Activated naive CD8-positive, alpha-beta T cell treated with anti-CD3 and anti-CD28 coated beads, Interleukin-2, amount 10 ng/mL, durations not matched to agents 7 days and 5 days (primary cell): Measurements from ENCODE around the gene TBC1D4. TPM values are rescaled to one million over a fixed set of nuclear protein-coding genes. Genes with fewer than 3 reads are reported as not detected.
"Not testable (repeated sequence)": the region's sequence is repeated elsewhere in the genome, so short reads cannot be mapped to it uniquely, and the experiment has no call there.

Experiments
- ATAC-seq: fragments of 150-1000 bp; cut with Tn5 transposase; one replicate; pipeline ENCODE4 v1.10.0; 2021; ENCODE audit warnings: low read depth, moderate library complexity
- POLR2A ChIA-PET: fragments of 350-600 bp; sonication (Branson Sonifier 250); formaldehyde crosslinking; loops from one replicate; lab custom pipeline; 2021; ENCODE audit warnings: antibody characterized with exemption; lab: Charles Lee
- DNase-seq: peaks from one replicate; pipeline ENCODE4 v3.0.0; 2021
- H3K27ac Mint-ChIP-seq: one replicate; pipeline ENCODE4 v1.8.0; 2022; ENCODE audit warnings: mild to moderate bottlenecking, mixed read lengths
- H3K27me3 Mint-ChIP-seq: one replicate; pipeline ENCODE4 v1.8.0; 2022; ENCODE audit warnings: mild to moderate bottlenecking, moderate library complexity, mixed read lengths
- H3K36me3 Mint-ChIP-seq: one replicate; pipeline ENCODE4 v1.8.0; 2021; ENCODE audit warnings: mild to moderate bottlenecking, mixed read lengths
- H3K4me1 Mint-ChIP-seq: one replicate; pipeline ENCODE4 v1.8.0; 2021; ENCODE audit warnings: mixed read lengths
- H3K4me3 Mint-ChIP-seq: one replicate; pipeline ENCODE4 v1.8.0; 2022; ENCODE audit warnings: mild to moderate bottlenecking, moderate library complexity, mixed read lengths
- H3K9me3 Mint-ChIP-seq: one replicate; pipeline ENCODE4 v1.8.0; 2021; ENCODE audit warnings: mixed read lengths
- total RNA-seq, 2 experiments: library from RNA; stranded (reverse); gene quantifications; one replicate each; pipeline ENCODE4 v1.2.3, GENCODE V29; 2021

Gene TBC1D4
- total RNA-seq, 2 experiments from 2014 or later, result 19.4 to 21.0 TPM

GRCh38 chr13:75294110-75294509 is 187.9 kb downstream of the TBC1D4 start:
- POLR2A ChIA-PET, result no interaction called here
- Mint-ChIP-seq H3K4me3 (no peak overlapping the region), H3K27ac (no peak overlapping the region), H3K9me3 (no peaks in the 10 kb centered on the region), H3K27me3 (no peaks in the 10 kb centered on the region), H3K36me3 (peaks cover 42% of the 10 kb centered on the region), H3K4me1 (peaks cover 10% of the 10 kb centered on the region)
- ATAC-seq (peak; percentile 42), DNase-seq (no peak)

DNA sequence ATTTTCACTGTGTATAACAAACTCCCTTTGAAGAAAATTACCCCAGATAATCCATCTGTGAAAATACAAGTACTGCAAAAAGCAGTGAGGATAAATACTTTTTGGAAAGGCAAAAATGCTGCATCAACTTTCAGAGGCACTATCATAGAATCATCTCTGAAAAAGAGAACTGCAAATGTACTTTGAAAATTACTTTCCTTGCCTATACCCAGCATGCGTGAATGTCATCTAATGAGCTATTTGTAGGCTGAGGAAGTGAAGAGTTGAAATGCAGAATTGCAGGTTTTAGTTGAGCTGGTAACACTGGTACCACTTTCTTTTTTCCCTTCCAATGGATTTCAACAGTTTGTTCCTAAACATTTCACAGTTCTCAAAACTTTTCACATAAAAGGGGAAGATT is 196.7 kb downstream of the TBC1D4 start:
- Mint-ChIP-seq H3K27me3 (no peaks in the 10 kb centered on the region), H3K27ac (no peak overlapping the region), H3K4me1 (no peaks in the 10 kb centered on the region), H3K36me3 (peaks cover 38% of the 10 kb centered on the region), H3K9me3 (peaks cover 7% of the 10 kb centered on the region), H3K4me3 (no peak overlapping the region)
- ATAC-seq (no peak), DNase-seq (no peak)
- POLR2A ChIA-PET, result no interaction called here

GRCh38 chr13:75279834-75280369 is 202.1 kb downstream of the TBC1D4 start:
- no peaks in the 10 kb centered on the region for H3K27me3 Mint-ChIP-seq
- no peak for DNase-seq
- H3K36me3 Mint-ChIP-seq, result peaks cover 13% of the 10 kb centered on the region
- peaks cover 5% of the 10 kb centered on the region for H3K9me3 Mint-ChIP-seq
- ATAC-seq, result no peak
- POLR2A ChIA-PET, result no interaction called here
- H3K27ac Mint-ChIP-seq, result no peak overlapping the region
- no peak overlapping the region for H3K4me3 Mint-ChIP-seq
- no peaks in the 10 kb centered on the region for H3K4me1 Mint-ChIP-seq

DNA sequence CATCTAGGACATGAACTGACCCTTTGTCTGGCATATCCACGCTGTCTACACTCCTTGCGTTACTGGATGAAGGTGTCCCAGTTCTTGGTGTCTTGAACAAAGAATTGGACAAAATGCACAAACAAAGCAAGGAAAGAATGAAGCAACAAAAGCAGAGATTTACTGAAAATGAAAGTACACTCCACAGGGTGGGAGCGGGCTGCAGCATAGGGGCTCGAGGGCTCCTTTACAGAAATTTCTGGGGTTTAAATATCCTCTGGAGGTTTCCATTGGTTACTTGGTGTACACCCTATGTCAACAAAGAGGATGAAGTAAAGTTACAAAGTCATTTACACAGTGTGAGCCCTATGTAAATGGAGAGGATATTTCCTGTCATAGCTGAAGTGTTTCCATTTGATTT is 208.3 kb downstream of the TBC1D4 start:
- ATAC-seq, result not testable (repeated sequence)

DNA sequence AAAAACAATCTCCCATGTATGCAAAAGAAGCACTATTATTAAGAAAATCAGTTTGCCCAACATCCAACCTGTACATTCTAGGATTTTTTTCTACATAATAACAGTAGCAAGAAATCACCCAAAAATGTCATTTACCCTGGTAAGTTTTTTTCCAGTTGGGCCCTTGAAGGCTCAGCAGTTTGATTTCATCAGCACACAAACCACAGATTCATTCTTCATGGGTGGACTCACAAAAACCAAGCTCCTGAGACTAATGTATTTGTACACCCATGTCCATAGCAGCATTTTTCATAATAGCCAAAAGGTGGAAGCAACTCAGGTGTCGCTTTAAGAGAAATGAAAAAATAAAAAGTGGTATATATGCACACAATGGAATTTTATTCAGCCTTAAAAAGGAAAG is 210.1 kb downstream of the TBC1D4 start:
- ATAC-seq, result no peak
- H3K4me1 Mint-ChIP-seq, result no peaks in the 10 kb centered on the region
- no peak overlapping the region for H3K4me3 Mint-ChIP-seq
- no peak for DNase-seq
- POLR2A ChIA-PET, result no interaction called here
- H3K27me3 Mint-ChIP-seq, result no peaks in the 10 kb centered on the region
- H3K36me3 Mint-ChIP-seq, result no peaks in the 10 kb centered on the region
- peaks cover 7% of the 10 kb centered on the region for H3K9me3 Mint-ChIP-seq
- no peak overlapping the region for H3K27ac Mint-ChIP-seq

More for the DNA sequence above, 208.3 kb downstream of the TBC1D4 start:
- H3K27ac Mint-ChIP-seq, H3K36me3 Mint-ChIP-seq, H3K4me3 Mint-ChIP-seq, POLR2A ChIA-PET, H3K27me3 Mint-ChIP-seq, H3K4me1 Mint-ChIP-seq, H3K9me3 Mint-ChIP-seq, DNase-seq: not testable (repeated sequence)

DNA sequence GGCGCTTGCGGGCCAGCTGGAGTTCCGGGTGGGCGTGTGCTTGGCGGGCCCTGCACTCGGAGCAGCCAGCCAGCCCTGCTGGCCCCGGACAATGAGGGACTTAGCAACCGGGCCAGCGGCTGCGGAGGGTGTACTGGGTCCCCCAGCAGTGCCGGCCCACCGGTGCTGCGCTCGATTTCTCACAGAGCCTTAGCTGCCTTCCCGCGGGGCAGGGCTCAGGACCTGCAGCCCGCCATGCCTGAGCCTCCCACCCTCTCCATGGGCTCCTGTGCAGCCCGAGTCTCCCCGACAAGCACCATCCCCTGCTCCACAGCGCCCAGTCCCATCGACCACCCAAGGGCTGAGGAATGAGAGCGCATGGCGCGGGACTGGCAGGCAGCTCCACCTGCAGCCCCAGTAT is 213.5 kb downstream of the TBC1D4 start:
- H3K27me3 Mint-ChIP-seq, ATAC-seq, POLR2A ChIA-PET, H3K36me3 Mint-ChIP-seq, H3K27ac Mint-ChIP-seq, DNase-seq, H3K9me3 Mint-ChIP-seq, H3K4me1 Mint-ChIP-seq, H3K4me3 Mint-ChIP-seq: not testable (repeated sequence)

- no peak overlapping the region for H3K27ac Mint-ChIP-seq
- H3K9me3 Mint-ChIP-seq, result peaks cover 2% of the 10 kb centered on the region
- peaks cover 2% of the 10 kb centered on the region for H3K27me3 Mint-ChIP-seq
- no peaks in the 10 kb centered on the region for H3K4me1 Mint-ChIP-seq
- POLR2A ChIA-PET, result no interaction called here
- no peak for DNase-seq
- H3K4me3 Mint-ChIP-seq, result no peak overlapping the region
- no peaks in the 10 kb centered on the region for H3K36me3 Mint-ChIP-seq
- ATAC-seq, result no peak
Observed at GRCh38 chr13:75264611-75265010, 217.4 kb downstream of the TBC1D4 start.

- POLR2A ChIA-PET, result no interaction called here
Observed at GRCh38 chr13:75263741-75264407, 218.1 kb downstream of the TBC1D4 start.

DNA sequence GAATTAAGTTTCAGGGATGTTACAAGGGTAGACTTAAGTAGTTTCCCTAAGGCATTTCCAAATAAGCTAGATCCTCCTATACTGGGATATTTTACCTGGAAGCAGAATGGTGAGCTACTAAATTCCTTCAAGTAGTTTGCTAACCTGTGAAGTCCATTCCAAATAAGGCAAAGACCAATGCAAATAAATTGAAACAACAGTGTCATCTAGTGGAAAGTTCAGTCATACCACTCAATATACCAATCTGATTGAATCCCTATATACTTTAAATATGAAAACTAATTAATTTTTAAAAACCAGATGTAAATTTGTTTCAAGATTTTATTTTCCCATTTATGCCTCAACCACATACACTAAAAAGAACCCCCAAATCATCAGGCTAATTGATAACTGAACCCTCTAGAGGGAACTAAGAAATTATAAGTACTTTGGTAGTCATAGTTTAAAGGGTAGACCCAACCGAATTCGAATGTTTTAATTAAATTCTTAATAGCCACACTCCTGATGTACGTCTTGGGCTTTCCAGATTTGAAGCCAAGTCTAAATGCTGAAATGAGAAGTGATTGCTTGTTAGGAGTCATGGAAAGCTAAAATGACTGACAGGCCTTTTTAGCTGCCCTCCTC is 223.7 kb downstream of the TBC1D4 start:
- Mint-ChIP-seq H3K27me3 (peaks cover 11% of the 10 kb centered on the region), H3K9me3 (no peaks in the 10 kb centered on the region), H3K4me3 (no peak overlapping the region), H3K36me3 (no peaks in the 10 kb centered on the region), H3K27ac (no peak overlapping the region), H3K4me1 (peaks cover 1% of the 10 kb centered on the region)
- POLR2A ChIA-PET, result no interaction called here
- ATAC-seq, result no peak
- DNase-seq, result no peak

More at GRCh38 chr13:75263741-75264407, 218.1 kb downstream of the TBC1D4 start:
- Mint-ChIP-seq H3K4me3 (no peak overlapping the region), H3K27ac (no peak overlapping the region), H3K9me3 (no peaks in the 10 kb centered on the region), H3K4me1 (no peaks in the 10 kb centered on the region), H3K27me3 (peaks cover 2% of the 10 kb centered on the region), H3K36me3 (no peaks in the 10 kb centered on the region)
- DNase-seq (no peak), ATAC-seq (no peak)

DNA sequence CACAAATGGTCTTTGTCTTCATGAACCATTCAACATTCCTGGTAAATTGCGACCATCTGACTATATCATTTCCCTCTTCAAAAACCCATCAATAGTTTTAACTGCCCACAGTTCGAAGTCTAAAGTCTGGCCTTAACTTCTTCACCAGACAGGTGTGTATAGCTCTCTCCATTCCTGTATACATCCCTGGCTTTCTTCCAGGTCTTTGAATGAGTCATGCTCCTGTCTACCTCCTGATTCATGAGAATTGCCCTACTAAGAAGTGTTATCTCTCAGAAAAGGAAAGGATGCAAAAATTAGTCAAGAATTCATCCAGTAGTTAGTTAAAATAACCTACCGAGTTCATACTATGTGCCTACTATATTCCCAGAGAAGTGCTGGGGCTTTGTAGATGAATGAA is 225.0 kb downstream of the TBC1D4 start:
- Mint-ChIP-seq H3K9me3 (no peaks in the 10 kb centered on the region), H3K36me3 (no peaks in the 10 kb centered on the region), H3K27me3 (peaks cover 9% of the 10 kb centered on the region), H3K27ac (no peak overlapping the region), H3K4me3 (no peak overlapping the region), H3K4me1 (peaks cover 1% of the 10 kb centered on the region)
- DNase-seq, result no peak
- no peak for ATAC-seq
- POLR2A ChIA-PET, result no interaction called here

DNA sequence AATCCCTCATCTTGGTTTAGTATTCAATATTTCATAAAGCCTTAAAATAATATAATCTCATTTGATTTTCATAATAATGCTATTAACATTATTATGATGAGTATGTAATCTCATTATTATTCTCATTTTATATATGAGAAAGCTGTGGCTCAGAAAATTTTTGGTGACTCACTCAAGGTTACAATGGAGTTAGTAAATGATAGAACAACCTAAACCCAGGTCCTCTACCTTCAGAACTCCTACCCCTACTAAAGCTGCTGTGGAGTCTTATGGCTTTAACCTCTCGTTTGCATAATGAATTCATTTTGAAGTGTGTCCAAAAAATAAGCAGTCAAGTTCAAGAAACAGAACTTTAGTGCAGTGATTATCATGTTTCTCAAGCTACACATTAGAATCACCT is 226.3 kb downstream of the TBC1D4 start:
- H3K9me3 Mint-ChIP-seq, result no peaks in the 10 kb centered on the region

DNA sequence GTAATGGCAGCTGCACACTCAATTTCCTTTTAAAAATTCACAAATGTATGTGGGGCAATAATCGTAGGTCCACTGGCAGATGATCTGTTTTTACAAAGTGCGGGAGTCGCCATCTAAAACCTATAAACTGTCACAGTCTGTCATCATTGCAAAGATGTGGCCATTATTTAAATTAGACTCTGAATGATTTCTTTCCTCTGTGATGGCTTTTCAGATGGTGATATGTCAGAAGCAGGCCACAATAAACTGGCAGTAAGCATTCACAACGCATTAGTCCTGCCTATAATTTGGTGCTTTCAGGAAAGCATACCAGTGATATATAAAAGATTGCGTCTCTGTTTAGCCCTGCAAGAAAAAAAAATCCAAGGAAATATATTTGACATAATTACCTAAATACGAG is 226.8 kb downstream of the TBC1D4 start:
- ATAC-seq (no peak), DNase-seq (no peak)
- no peaks in the 10 kb centered on the region for H3K9me3 Mint-ChIP-seq
- peaks cover 1% of the 10 kb centered on the region for H3K4me1 Mint-ChIP-seq
- POLR2A ChIA-PET, result no interaction called here
- H3K36me3 Mint-ChIP-seq, result no peaks in the 10 kb centered on the region
- peaks cover 17% of the 10 kb centered on the region for H3K27me3 Mint-ChIP-seq
- H3K27ac Mint-ChIP-seq, result no peak overlapping the region
- no peak overlapping the region for H3K4me3 Mint-ChIP-seq

More for the DNA sequence above, 226.3 kb downstream of the TBC1D4 start:
- Mint-ChIP-seq H3K36me3 (no peaks in the 10 kb centered on the region), H3K4me1 (peaks cover 1% of the 10 kb centered on the region), H3K4me3 (no peak overlapping the region), H3K27me3 (peaks cover 15% of the 10 kb centered on the region), H3K27ac (no peak overlapping the region)
- DNase-seq (no peak), ATAC-seq (no peak)
- POLR2A ChIA-PET, result no interaction called here

- H3K4me3 Mint-ChIP-seq, result no peak overlapping the region
- no peaks in the 10 kb centered on the region for H3K36me3 Mint-ChIP-seq
- no peaks in the 10 kb centered on the region for H3K4me1 Mint-ChIP-seq
- no peak for DNase-seq
- H3K9me3 Mint-ChIP-seq, result no peaks in the 10 kb centered on the region
- H3K27me3 Mint-ChIP-seq, result peaks cover 16% of the 10 kb centered on the region
- POLR2A ChIA-PET, result no interaction called here
- H3K27ac Mint-ChIP-seq, result no peak overlapping the region
- no peak for ATAC-seq
Observed at GRCh38 chr13:75251188-75251587, 230.8 kb downstream of the TBC1D4 start.

DNA sequence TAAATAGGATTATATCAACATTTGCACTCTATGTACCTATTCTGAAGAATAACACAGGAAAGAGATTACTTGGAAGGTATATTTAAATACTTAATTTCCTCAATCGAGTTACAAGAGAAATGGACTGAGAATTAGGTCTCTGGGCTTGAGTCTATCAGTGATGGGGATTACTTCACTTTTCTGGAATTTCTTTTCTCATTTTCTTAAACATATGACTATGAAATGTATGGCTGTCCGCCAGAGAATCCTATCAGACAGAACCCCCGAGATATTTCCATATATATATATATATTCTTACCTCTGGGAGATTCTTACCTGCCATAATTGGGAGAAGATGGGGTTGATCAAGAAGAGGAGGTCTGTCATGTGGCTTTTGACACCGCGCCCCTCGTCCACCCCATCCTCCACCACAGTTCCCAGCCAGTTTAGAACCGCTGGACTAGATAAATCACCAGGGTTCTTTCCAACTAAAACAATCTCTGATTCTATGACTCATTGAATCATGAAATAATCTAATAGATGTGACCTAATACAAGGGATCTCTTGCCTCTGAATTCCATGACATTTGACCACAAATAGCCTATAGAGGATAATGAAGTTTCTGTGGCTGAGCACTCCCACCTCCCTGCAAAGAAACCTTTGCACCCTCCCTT is 231.3 kb downstream of the TBC1D4 start:
- H3K27me3 Mint-ChIP-seq, result peaks cover 11% of the 10 kb centered on the region
- H3K36me3 Mint-ChIP-seq, result no peaks in the 10 kb centered on the region
- no peak overlapping the region for H3K27ac Mint-ChIP-seq
- POLR2A ChIA-PET, result no interaction called here
- DNase-seq, result no peak
- no peak overlapping the region for H3K4me3 Mint-ChIP-seq
- ATAC-seq, result no peak
- no peaks in the 10 kb centered on the region for H3K9me3 Mint-ChIP-seq
- no peaks in the 10 kb centered on the region for H3K4me1 Mint-ChIP-seq
